Activated B cell treated with CpG ODN at 0.5 μM for 24 hours (primary cell): ENCODE measurements around the gene ERC2. TPM values are rescaled to one million over a fixed set of nuclear protein-coding genes. Genes with fewer than 3 reads are reported as not detected.

Source experiments
- ATAC-seq: fragments of 200-7000 bp; cut with Tn5 transposase; one replicate; pipeline ENCODE4 v1.10.0; 2021; ENCODE audit warnings: low read depth, mild to moderate bottlenecking, moderate library complexity
- CTCF ChIA-PET: fragments of 350-600 bp; sonication (Branson Sonifier 250); formaldehyde crosslinking; loops from one replicate; lab custom pipeline; 2021; ENCODE audit warnings: antibody characterized with exemption; lab: Charles Lee
- POLR2A ChIA-PET: fragments of 350-600 bp; sonication (Branson Sonifier 250); formaldehyde crosslinking; loops from one replicate; lab custom pipeline; 2021; ENCODE audit warnings: antibody characterized with exemption; lab: Charles Lee
- DNase-seq: peaks from one replicate; pipeline ENCODE4 v3.0.0; 2022
- H3K27ac Mint-ChIP-seq: one replicate; pipeline ENCODE4 v1.8.0; 2020; ENCODE audit warnings: mixed read lengths
- H3K27me3 Mint-ChIP-seq: one replicate; pipeline ENCODE4 v1.8.0; 2021; ENCODE audit warnings: mixed read lengths
- H3K36me3 Mint-ChIP-seq: one replicate; pipeline ENCODE4 v1.8.0; 2021; ENCODE audit warnings: low read depth, mixed read lengths
- H3K4me1 Mint-ChIP-seq: one replicate; pipeline ENCODE4 v1.8.0; 2021; ENCODE audit warnings: mixed read lengths
- H3K4me3 Mint-ChIP-seq: one replicate; pipeline ENCODE4 v1.8.0; 2020; ENCODE audit warnings: mild to moderate bottlenecking, mixed read lengths
- H3K9me3 Mint-ChIP-seq: one replicate; pipeline ENCODE4 v1.8.0; 2020; ENCODE audit warnings: mixed read lengths
- intact Hi-C: fragments of 100-400 bp; cut with micrococcal nuclease; formaldehyde crosslinking; loops from one replicate; pipeline ENCODE4 v1.15.1; 2024
- total RNA-seq: library from RNA; stranded (reverse); gene quantifications from 2 replicates; pipeline ENCODE4 v1.2.3, GENCODE V29; 2022
- TF ChIP-seq, protein P1 (sequence below): fragments of 200-600 bp; IDR thresholded peaks from one replicate; pipeline ENCODE4 v1.8.0; 2022; ENCODE audit warnings: antibody characterized with exemption, mild to moderate bottlenecking

Gene ERC2
- total RNA-seq, 1 donor from 2014 or later = not detected

DNA sequence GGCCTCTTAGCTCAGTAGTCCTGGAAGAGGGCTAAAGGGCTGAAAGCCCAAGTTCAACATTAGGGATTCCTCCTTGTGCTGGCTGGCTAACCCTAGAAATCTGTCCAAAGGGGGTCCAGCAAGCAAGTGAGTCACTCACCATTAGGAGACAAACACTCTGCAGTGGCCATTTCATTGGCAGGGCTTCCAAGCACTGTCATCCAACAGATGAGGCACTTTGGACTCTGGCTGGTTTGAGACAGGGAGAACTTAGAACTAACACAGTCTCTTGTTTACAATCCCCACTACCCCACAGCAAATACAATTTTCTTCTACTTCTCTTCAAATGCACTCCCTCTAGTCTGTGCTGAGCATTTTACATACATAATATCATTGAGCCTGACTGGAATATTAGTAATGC is 971.0 kb downstream of the ERC2 start:
- TF ChIP-seq, protein P1, sequence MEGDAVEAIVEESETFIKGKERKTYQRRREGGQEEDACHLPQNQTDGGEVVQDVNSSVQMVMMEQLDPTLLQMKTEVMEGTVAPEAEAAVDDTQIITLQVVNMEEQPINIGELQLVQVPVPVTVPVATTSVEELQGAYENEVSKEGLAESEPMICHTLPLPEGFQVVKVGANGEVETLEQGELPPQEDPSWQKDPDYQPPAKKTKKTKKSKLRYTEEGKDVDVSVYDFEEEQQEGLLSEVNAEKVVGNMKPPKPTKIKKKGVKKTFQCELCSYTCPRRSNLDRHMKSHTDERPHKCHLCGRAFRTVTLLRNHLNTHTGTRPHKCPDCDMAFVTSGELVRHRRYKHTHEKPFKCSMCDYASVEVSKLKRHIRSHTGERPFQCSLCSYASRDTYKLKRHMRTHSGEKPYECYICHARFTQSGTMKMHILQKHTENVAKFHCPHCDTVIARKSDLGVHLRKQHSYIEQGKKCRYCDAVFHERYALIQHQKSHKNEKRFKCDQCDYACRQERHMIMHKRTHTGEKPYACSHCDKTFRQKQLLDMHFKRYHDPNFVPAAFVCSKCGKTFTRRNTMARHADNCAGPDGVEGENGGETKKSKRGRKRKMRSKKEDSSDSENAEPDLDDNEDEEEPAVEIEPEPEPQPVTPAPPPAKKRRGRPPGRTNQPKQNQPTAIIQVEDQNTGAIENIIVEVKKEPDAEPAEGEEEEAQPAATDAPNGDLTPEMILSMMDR = no peak
- POLR2A ChIA-PET = no interaction called here
- H3K36me3 Mint-ChIP-seq = no peaks in the 10 kb centered on the region

DNA sequence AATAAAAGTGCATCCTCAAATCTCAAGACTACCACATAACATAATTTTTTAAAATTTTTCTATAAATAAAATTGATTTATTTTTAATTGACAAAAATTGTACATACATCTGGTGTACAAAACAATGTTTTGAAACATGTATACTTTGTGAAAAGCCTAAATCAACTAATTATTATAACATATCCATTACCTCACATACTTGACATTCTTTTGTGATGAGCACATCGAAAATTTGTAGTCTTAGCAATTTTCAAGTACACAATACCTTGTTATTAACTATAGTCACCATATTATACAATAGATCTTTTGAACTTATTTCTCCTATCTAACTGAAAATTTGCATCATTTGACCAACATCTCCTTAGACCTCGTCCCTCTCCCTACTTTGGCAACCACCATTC is 973.3 kb downstream of the ERC2 start:
- no peak for ATAC-seq

More for the DNA sequence above, 971.0 kb downstream of the ERC2 start:
- DNase-seq (no peak), ATAC-seq (no peak)
- Mint-ChIP-seq H3K27ac (no peak overlapping the region), H3K4me3 (no peak overlapping the region), H3K27me3 (peaks cover 7% of the 10 kb centered on the region), H3K9me3 (no peaks in the 10 kb centered on the region), H3K4me1 (no peaks in the 10 kb centered on the region)
- intact Hi-C loops = no loop called here
- CTCF ChIA-PET = no interaction called here

GRCh38 chr3:55492976-55493375 is 975.3 kb downstream of the ERC2 start:
- peaks cover 36% of the 10 kb centered on the region for H3K27me3 Mint-ChIP-seq
- POLR2A ChIA-PET = no interaction called here
- H3K4me1 Mint-ChIP-seq = peaks cover 13% of the 10 kb centered on the region
- CTCF ChIA-PET = no interaction called here
- no peak for DNase-seq
- intact Hi-C loops = no loop called here
- H3K9me3 Mint-ChIP-seq = no peaks in the 10 kb centered on the region
- no peak for ATAC-seq
- H3K36me3 Mint-ChIP-seq = no peaks in the 10 kb centered on the region
- H3K4me3 Mint-ChIP-seq = no peak overlapping the region
- H3K27ac Mint-ChIP-seq = no peak overlapping the region
- TF ChIP-seq, protein P1 = no peak

More for the DNA sequence above, 973.3 kb downstream of the ERC2 start:
- Mint-ChIP-seq H3K9me3 (no peaks in the 10 kb centered on the region), H3K27ac (no peak overlapping the region), H3K27me3 (peaks cover 19% of the 10 kb centered on the region), H3K36me3 (no peaks in the 10 kb centered on the region), H3K4me1 (no peaks in the 10 kb centered on the region), H3K4me3 (no peak overlapping the region)
- TF ChIP-seq, protein P1 = no peak
- intact Hi-C loops = no loop called here
- ChIA-PET CTCF (no interaction called here), POLR2A (no interaction called here)
- DNase-seq = no peak

DNA sequence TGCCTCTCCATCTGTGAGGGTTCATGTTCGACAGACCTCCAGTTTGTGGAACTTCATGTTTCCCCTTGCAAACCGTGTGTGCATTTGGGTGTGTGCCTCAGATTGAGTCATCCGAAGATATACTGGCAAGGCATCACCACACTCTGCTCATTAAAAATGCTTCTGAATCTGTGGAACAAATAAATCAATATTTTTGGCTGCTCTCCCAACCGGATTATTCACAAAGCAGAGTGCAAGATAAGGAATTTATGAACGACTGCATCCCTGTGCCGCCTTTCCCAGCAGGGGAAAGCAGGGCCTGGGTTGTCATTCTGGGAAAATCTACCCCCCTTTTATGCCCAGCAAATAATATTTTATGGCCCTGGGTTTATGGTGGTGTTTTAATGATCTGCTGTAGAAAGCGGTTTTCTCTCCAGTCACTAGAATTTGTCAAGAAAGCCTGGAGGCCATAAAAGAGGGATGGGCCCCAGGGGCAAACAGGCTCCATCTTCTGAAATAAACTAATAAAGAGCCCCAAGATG is 976.9 kb downstream of the ERC2 start:
- Mint-ChIP-seq H3K9me3 (no peaks in the 10 kb centered on the region), H3K4me1 (peaks cover 24% of the 10 kb centered on the region), H3K27ac (no peak overlapping the region), H3K36me3 (no peaks in the 10 kb centered on the region), H3K27me3 (peaks cover 45% of the 10 kb centered on the region), H3K4me3 (no peak overlapping the region)
- ChIA-PET CTCF (no interaction called here), POLR2A (no interaction called here)
- TF ChIP-seq, protein P1 = no peak
- no peak for DNase-seq
- intact Hi-C loops = no loop called here
- no peak for ATAC-seq

GRCh38 chr3:55490276-55490913 is 977.9 kb downstream of the ERC2 start:
- Mint-ChIP-seq H3K4me3 (no peak overlapping the region), H3K36me3 (no peaks in the 10 kb centered on the region), H3K9me3 (no peaks in the 10 kb centered on the region), H3K4me1 (peaks cover 31% of the 10 kb centered on the region), H3K27ac (no peak overlapping the region), H3K27me3 (peaks cover 49% of the 10 kb centered on the region)
- TF ChIP-seq, protein P1 = no peak
- intact Hi-C loops = no loop called here
- ChIA-PET CTCF (no interaction called here), POLR2A (no interaction called here)
- ATAC-seq (no peak), DNase-seq (no peak)
